GM21360 (cell line): ENCODE data around the gene VEZT.

Experiments used
- ATAC-seq: cut with Tn5 transposase; IDR thresholded peaks from one replicate; pipeline ENCODE4 v1.9.1; 2021; ENCODE audit warnings: mild to moderate bottlenecking, moderate library complexity; ENCODE audit not compliant: unreplicated experiment

The VEZT gene

DNA sequence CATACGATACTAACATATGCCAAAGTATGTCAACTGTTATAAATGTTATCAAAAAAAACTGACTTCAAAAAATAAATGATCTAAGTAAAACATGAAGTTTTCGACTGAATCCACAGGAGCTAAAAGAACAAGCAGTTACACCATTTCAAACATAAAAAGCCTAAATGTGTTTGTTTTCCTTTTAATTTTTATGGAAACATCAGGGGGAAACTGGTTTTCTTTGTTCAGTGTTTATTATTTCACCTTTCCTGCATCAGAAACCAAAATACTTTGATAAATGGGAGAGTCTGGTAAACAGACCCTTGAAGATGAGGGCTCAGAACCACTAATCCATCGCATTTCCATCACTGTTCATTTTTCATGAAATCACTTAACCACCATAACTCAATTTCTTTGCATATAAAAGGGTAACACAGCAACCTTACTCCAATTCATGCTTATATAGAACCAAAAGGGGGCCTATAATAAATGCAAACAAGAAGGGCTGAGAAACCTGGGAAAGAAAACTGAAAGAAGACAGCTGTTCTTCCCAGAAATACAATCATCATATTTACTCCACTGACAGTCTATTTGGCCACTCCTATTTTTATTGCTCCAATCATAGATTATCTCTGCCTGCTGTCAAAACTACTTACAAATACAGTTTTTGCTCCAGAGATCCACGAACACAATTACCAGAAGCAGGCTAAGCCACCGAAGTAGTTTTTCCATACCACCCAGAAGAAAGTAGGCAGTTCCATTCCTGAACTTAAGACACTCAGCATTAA, 17.3 kb upstream of the VEZT start:
- ATAC-seq, result no peak

DNA sequence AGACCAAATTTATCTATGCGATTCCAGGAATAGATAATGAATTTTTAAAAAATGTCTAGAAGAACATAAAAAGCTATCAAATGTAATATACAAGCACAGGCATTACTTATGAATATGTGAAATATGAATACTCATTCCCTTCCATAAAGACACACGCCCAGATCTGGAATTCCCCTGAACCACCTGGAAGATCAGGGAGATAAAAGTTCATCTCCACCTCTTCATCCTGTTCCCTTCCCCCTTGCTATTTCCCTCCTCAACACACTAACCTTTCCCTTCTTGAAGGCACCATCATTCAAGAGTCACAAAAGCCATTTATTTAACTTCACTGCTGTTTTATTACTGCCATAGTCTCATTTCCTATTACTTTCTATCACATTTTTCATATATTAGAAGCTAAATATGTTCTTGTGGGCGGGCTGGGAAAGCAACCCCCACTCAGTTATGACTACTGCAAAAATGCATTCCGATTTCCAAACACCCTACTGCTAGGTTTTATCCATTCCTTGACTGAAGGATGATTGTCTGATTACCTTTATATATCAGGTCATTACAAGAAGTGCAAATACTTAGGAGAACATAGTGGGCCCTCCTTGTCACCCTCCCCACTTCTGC, 16.4 kb upstream of the VEZT start:
- ATAC-seq, result no peak

DNA sequence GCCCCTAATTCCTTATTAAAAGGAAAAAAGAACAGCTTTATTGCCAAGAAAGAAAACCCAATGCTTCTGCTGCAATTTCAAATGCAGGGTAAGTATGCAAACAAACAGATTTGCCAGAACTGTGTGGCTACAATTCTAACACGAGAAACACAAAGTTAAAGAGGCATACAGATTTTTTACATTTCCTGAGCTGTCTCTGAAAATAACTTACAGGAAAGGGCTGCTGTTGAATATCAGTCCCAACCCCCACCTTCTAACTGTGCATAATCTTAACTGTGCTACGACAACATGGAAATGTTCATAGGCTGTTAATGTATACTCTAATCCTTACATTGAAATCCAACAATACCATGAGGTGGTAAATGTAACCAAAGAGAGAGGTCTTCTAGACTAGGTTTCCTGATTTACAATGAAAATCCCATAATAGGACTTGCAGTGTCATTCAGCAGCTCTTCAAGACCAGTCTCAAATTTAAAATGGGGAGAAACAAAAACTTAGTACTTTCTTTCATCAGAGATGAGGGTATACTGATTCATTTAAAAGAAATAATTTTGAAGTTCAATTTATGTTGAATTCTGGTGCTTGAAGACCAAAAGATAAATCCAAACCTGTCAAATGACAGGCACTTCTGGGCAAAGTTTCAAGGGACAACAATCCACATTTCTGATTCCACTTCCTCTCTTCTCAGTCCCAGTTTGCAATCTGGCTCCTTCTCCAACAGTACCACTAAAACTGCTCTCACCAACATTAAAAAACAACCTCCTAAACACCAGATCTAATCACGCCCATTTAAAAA, 14.7 kb upstream of the VEZT start:
- no peak for ATAC-seq

DNA sequence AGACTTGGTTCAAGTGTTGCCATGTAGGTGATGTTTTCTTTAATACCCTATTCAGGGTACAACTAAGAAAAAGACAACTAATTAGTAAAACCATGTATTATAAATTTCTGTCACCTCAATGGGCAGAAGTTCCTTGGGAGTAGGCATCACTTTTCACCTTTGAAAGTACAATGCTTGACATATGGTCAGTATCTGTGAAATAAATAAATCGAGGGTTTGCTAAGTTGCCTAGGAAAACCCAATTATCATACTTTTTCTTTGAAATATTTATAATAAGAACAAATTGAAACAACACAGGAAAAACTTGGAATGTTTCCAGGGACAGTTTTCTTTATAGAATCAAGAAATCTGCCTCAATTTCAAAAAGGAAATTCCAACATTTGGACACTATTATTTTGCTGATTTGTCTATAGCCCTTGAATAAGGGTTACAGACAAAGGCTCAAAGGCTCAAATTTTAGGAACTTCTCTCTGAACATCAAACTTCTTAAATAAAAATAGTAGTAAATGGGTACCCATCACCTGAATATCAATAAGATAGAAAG, 14.0 kb upstream of the VEZT start:
- no peak for ATAC-seq

DNA sequence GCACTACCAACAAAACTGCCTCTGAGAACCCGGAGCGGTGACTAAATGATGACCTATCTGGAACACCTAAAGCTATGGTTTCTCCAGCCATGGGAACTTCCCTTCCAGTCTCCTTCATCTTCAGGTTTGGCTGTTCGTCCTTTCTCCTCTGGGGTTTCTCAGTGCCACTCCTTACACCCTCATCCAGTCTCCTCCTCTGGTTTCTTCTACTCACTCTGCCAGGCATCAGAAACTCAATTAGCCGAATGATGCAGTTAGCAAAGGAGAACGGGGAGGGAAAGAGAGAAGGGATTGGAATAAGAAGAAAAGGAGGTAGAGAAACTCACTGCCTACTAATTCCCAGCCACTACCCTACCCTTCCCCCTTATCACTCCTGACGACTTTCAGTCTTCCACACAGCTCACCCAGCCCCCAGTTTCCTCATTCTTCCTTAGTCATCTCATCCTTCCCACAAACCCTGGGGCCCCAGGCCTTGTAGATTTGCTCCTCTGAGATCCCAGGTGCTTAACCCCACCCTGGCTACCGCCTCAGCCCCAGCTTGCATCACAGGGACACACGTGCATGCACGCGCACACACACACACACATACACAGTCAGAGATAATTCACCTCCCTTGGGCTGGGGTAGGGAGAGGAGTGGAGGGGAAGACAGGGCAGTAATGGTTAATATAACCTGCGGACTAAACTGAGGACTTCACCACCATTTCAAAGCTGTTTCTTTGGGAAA, 13.3 kb upstream of the VEZT start:
- peak; percentile 41 for ATAC-seq

DNA sequence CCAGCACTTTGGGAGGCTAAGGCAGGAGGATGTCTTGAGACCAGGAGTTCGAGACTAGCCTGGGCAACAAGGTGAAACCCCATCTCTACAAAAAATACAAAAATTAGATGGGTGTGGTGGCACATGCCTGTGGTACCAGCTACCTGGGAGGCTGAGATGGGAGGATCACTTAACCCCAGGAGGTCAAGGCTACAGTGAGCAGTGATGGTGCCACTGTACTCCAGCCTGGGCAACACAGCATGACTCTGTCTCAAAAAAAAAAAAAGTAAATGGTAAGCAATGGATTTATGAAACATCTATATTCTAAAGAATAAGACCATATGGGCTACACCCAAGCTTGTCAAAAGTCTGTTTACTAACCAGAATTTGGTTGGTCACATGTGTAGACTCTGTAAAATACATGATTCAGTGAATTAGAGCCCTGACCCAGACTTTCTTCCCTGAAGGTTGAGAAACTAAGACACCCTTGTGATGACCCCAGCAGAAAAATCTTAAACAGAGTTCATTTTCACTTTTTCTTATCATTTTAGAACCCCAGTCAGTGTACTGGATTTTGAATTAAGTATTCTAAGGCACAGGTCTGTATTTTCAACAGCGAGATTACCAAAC, 12.5 kb upstream of the VEZT start:
- ATAC-seq, result no peak

DNA sequence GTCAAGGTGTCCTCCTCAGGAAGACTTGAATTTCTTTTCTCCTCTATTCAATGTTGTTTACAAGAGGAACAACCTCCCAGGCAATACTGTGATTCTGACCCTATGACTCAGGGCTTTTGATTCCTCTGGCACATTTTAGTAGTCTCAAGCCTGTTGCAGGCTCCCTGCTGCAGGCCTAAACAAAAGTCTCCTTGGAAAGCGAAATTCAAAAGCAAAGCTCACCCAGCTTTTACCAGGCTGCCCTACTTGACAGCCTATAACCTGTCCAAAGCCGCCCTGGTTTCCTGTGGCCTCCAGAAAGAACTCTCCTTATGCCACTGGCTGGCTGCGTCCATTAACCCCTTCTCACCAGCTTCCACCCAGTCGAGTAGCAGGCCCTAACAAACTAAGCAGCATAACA, 11.9 kb upstream of the VEZT start:
- no peak for ATAC-seq

DNA sequence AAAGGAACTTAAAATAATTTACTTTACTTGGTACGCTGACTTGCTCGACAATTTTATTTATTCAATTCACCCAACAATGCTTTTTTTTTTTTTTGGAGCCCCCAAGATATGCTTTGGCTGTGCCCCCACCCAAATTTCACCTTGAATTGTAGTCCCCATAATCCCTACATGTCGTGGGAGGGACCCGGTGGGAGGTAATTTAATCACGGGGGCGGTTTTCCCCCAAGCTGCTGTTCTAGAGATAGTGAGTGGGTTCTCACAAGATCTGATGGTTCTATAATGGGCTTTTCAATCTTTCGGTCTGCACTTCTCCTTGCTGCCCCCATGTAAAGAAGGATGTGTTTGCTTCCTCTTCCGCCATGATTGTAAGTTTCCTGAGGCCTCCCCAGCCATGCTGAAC, 10.7 kb upstream of the VEZT start:
- ATAC-seq, result no peak

DNA sequence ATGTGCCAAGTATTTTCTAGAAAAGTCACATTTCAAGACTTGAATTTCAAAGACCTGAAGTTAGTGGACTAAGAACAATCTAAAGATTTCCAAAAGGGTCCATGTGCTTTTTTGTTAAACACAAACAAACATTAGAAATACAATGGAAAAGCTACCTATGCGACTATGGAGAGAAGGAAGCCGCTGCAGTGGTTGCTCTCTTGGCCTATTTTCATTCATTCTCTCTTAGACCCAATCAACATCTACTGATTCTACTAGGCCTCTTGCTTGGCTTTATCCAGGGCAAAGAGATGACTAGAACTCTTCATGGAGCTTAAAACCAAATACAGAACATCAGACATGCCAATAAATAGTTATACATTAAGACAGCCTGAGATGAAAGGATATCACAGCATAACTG, 10.2 kb upstream of the VEZT start:
- no peak for ATAC-seq

DNA sequence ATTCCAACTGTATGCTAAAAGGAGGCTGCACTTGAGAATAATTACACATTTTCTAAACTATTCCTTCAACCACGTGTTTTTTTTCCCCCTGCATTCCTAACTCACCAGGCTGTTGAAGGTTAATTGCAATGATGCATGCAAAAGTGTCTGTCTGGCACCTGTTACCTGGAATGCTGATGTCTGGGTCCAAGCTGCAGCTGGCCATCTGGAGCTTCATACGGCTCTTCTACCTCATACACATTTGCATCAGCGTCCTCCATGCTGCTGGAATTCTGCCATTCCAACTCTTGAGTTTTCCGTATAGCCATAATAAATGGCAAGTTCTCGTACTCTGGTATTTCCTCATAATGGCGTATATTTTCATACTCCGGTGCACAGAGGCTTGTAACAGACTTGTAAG, 8.9 kb upstream of the VEZT start:
- ATAC-seq, result no peak

DNA sequence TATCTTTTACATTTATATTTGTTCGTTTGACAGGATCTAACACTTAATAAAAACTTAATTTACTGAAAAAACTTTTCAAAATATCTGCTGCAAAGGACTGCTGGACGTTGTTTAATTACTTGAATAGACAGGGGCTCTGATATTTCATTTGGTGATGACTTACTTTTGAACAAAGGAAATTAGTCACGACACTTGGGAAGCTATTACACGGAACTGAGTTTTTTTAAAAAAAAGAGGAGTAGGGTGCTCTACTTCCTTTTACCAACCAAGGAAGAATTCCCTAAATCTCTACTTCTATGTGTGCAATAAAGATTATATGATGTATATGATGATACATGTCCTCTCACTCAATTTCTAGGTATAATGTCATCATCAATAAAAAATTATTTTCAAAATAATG, 5.0 kb upstream of the VEZT start:
- no peak for ATAC-seq

DNA sequence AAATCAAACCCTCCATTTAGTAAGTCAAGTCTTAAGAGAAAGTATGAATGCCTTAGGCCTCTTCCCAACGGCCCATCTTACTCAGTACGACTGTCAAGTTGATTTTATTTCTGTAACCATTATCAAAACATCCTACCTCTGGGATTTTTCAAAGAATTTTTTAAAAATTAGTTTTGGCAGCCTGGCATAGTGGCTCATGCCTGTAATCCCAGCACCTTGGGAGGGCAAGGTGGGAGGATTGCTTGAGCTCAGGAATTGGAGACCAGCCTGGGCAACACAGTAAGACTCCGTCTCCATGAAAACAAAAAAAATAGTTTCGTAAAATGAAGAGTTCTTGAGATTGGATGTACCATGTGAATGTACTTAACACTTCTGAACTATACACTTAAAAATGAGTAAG, 4.5 kb upstream of the VEZT start:
- no peak for ATAC-seq

DNA sequence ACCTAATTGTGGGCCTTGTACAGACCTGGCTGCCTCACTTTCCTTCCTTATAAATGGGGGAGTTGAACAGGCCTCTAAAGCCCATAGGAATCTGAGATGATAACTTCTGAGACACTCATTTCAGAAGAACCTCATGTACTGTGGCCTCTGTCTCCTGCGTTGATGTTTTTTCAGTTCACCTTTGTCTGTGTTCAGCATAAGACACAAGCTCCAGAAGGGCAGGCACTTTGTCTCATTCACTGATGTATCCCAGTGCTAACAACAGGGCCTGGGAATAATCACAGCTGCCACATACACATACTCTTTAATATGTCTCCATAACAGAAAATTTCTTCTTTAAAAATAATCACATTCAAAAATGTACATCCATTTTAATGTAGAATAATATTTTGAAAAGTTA, 3.7 kb upstream of the VEZT start:
- ATAC-seq, result no peak

DNA sequence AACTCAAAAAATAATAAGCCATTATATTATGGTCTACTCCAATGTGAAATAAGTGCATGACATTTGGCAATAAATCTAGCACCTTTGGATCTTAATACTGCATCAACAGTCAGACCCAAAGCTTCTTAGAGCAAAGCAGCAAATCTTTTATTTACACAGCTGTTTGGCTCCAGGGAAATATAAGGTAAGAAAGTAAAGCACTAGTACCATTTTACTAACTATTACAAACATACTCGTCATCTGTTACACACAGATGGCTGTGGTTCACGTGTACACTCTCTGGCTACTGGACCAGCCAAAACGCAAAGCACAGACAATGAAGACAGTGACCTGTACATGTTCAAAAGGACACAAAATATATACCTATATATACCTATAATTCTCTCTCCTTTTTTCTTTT, 3.1 kb upstream of the VEZT start:
- no peak for ATAC-seq

DNA sequence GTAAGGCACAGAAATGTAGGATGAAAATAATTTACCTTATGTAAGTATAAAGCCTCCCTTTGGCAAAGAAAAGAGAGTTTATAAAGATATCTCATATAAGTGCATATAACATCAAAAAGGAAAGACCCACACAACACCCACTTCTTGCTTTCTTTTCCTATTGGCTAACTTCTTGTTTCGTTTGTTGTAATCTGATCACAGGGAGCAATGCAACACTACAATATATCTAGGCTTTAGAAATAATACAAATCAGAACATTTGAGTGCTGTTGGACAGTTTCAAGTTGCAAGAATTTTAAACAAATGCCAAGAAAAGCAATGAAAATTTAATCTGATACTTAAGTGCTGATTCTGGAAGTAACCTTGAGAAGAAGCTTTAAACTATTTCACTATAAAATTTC, 1.7 kb upstream of the VEZT start:
- ATAC-seq, result no peak

DNA sequence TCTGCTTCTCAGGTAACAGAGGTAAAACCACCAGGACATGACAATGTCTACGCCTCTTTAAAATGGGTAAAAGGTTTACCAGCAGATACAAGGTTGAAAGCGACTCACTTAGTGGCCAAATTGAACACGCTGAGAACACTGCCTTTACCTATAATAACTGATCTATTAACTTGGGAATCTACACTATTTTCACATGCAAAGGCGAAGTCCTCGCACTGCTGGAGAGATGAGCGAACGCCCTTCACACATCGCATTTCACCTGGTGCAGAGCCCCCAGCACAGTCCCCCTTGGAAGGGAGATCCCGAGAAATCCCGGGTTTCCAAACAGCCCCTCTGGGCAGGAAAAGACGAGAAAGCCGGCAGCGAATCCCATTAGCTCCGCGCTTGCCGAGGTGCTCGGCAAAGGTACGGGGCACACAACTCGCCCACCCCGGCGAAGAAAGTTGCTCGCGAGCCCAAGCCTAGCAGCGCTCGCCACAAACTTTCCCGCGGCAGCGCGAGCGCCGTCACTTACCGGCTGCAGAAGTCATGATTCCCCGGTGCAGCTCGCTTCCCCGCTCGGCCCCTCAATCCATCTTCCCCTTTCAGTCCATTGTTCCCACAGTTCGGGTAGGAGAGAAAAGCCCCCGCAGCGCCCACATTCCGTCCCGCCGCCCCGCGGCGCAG, 763 bp upstream of the VEZT start:
- peak; percentile 10 for ATAC-seq

DNA sequence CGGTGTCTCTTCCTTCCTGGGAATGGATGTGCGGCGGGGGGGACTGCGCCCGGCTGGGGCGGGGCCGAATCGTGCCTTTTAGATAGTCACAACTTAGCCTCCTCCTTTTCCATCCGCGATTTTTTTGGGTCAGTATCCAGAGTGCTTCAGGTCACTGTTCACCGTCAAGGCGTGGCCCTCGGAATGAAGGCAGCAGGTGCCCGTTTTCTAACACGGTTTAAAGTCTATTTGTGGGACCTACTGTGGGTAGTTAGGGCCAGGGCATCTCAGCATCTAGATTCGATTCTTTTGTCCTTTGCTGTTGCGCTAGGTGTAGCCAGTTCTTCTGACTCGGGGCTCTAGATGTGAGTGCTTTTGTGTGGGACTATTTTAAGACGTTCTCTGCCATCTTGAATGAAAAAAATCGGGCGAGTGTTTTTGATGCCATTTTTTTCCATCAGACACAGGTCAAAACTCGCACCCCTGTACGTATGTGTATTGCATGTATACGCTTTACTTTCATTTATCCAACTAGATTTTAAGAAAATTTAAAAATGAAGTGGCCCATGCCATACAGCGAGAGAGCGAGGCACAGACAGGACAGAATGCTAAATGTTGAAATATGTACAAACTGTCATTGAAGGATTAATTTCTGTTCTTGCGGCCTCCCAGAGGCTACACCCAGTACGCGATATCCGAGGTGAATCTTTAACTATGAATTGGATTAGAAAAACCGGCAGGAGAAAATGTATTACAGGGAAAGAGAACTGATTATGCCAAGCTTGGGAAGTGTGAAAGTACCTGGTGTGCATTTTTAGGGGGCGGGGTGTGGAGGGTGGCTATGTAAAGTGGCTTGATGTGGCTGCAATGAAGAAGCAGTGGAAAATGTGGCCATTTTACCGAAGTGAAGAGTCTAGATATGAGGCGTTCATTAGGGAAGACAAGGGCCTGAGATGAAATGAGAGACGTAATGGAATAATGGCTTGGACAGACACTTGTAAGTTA, 835 bp downstream of the VEZT start:
- peak; percentile 4 for ATAC-seq

DNA sequence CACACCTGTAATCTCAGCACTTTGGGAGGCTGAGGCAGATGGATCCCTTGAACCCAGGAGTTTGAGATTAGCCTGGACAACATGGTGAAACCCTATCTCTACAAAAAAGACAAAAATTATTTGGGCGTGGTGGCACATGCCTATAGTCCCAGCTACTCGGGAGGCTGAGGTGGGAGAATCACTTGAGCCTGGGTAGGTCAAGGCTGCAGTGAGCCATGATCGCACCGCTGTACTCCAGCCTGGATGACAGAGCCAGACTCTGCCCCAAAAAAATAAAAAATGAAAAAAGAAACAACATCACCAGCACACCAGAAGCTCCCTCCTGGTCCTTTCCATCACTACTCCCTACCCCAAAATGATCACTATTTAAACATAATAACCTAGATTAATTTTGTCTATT, 2.6 kb downstream of the VEZT start:
- ATAC-seq, result no peak

DNA sequence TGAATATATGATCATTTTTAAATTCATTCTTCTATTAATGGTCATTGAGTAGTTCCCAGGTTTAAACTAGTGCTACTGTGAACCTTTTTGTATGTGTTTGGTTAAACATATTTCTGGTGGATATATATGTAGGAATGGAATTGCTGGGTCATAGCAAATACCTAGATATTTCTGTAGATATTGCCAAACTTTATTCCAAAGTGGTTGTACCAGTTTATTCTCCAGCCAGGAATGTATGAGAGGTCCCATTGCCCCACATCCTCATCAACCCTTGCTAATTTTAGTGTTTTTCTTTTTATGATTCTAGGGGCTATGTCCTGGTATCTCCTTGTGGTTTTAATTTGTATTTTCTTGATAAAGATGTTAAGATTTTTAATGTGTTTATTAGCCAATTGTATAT, 3.1 kb downstream of the VEZT start:
- no peak for ATAC-seq
